Measurements from ENCODE around the gene AQP6.

- TF ChIP-seq CTCF (IDR thresholded peaks at IDR 0.05) (no peak), POLR2A (IDR thresholded peaks at IDR 0.05) (no peak)
Measured at GRCh38 chr12:49928471-49928870, 44.3 kb upstream of the AQP6 start.
